Left hindlimb (tissue), 1 donor: Measurements from ENCODE around the gene PRIM2.
"Not testable (repeated sequence)": the region's sequence is repeated elsewhere in the genome, so short reads cannot be mapped to it uniquely, and the experiment has no call there.

Experiments
- DNase-seq: peaks from one replicate; pipeline ENCODE4 v3.0.0-alpha.2; 2018

PRIM2 gene

DNA sequence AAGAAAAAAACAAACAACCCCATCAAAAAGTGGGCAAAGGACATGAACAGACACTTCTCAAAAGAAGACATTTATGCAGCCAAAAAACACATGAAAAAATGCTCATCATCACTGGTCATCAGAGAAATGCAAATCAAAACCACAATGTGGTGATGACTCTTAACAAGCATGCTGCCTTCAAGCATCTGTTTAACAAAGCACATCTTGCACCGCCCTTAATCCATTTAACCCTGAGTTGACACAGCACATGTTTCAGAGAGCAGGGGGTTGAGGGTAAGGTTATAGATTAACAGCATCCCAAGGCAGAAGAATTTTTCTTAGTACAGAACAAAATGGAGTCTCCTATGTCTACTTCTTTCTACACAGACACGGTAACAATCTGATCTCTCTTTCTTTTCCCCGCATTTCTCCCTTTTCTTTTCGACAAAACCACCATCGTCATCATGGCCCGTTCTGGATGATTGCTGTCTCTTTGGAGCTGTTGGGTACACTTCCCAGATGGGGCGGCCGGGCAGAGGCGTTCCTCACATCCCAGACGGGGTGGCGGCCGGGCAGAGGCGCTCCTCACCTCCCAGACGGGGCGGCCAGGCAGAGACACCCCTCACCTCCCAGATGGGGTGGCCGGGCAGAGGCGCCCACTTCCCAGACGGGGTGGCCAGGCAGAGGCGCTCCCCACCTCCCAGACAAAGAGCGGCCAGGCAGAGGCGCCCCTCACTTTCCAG is 7.2 kb upstream of the PRIM2 start:
- not testable (repeated sequence) for DNase-seq

GRCh38 chr6:57310817-57311157 is 6.6 kb upstream of the PRIM2 start:
- DNase-seq, result no peak

- DNase-seq, result not testable (repeated sequence)
Observed at GRCh38 chr6:57311300-57312003, 6.0 kb upstream of the PRIM2 start.

DNA sequence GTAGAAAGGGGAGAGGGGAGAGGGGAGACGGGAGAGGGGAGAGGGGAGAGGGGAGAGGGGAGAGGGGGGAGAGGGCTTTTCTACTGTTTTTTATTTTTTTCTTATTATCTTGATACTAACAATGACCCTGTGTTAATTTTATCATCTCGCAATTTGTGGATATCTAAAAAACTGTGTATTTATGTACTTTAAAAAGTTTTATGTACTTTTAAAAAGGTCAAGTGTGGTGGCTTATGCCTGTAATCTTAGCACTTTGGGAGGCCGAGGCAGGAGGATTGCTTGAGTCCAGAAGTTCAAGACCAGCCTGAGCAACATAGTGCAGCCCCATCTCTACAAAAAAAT is 5.5 kb upstream of the PRIM2 start:
- DNase-seq, result no peak

GRCh38 chr6:57313009-57313408 is 4.4 kb upstream of the PRIM2 start:
- DNase-seq, result no peak

DNA sequence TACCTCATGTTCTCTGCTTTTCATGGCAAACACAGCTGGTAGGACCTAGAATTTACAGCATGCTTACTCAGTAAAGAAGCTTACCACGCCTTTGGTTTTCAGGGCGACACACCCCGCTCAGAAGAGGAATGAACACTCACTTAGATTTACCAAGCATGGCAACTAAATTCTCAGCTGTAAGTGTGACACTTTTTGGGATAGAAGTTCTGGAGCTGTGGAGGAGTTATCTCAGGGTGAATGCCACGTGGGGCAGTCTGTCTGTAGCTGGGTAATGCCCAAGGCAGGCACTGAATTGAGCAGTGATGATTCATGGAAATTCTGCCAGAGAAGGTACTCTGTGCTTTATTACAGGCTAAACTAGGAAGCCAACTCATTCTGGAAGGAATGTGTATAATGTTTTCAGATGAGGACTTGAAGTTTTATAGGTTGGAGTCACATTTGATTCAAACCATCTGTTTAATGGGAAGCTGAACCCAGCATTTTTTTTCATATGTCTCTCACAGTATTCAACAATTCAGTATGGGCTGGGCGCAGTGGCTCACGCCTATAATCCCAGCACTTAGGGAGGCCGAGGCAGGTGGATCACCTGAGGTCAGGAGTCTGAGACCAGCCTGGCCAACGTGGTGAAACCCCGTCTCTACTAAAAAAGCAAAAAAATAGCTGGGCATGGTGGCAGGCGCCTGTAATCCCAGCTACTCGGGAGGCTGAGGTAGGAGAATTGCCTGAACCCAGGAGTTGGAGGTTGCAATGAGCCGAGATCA is 3.5 kb upstream of the PRIM2 start:
- peak; percentile 62 for DNase-seq

DNA sequence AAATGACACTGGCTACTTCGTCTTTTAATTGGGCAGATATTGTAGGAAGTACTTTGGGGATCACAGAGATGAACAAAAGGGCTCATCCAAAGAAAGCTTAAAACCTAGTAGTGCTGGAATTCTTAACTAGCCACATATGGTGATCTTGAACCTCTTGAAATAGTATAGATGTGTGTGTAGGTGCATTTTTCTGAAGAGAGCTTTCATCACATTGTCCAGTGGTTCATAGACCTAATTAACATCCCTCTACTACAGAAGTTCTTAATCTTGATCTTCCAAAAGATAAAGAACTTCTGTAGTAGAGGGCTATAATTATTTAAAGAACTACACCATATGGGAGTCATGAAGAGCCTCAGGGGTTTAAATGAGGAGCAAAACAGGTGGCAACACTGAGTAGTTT is 2.3 kb upstream of the PRIM2 start:
- no peak for DNase-seq

GRCh38 chr6:57315851-57316250 is 1.6 kb upstream of the PRIM2 start:
- DNase-seq, result no peak

DNA sequence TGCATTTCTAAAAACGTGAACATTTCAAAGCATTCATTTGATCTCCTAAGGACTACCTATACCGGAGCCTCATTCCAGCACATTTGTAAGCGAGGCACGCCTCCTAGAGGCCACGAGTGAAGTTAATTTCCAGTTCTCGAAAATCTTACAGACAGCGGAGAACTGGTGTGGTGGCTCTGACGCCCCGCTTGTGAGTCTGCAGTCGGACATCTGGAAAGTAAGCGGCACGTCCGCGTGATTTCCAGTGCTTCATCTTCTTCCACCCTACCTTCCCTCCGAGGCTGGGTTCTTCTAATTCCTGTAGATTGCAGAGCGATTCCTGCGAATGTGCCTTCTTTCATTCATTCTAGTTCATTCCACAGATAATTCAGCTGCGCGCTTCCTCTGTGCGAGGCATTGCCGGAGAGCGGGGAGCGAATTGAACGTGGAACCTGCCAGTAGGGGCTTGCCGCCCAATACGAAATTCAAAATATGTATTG is 810 bp upstream of the PRIM2 start:
- DNase-seq, result peak; percentile 88

DNA sequence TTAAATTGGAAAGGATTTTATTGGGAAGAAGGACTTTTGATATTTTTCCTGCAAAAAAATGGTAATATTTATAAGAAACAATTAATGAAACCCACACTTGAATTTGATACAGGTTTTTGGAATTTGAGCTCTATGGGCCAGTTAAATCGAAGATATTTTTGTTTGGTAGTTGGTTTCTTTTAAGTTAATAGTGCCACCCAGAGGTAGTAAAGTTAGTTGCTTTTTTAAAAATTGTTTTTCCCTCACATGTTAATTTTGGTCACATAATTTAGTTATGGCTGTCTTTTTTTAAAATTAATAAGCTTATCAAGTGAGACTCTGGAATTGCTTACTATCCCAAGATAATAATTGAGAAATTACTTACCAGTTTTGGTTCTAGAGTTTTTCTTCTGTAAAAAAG is 7.1 kb downstream of the PRIM2 start:
- DNase-seq, result no peak

DNA sequence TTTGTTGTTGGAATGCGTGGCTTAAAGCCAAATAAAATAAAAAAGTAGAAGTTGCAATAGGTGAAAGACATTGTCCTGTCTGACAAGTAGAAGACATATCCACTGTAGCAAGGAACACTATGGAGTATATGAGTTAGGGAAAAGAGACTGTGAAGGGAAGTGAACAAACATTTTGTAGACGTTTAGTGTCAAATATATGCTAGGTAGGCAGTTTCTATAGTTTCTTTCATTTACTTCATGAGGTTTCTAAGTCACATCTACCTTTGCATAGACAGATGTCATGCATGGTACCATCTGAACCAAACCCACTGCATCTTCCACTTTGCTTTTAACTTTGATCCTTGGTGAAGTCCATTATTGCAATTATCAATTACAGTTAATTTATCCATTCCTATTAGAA is 9.9 kb downstream of the PRIM2 start:
- DNase-seq, result no peak

DNA sequence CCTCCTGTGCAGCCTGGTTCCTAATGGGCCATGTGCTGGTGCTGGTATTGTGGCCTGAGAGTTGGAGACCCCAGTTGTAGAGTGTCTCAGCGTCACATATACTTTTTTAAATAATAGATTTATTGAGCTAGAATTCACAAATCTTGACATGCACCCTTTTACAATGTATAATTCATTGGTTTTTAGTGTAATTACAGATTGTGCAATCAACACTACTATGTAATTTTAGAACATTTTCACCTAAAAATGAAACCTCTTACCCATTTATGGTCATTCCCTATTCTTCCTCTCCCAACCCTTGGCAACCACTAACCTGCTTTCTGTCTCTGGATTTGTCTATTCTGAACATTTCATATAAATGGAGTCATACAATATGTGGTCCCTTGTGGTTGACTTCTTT is 10.6 kb downstream of the PRIM2 start:
- DNase-seq, result no peak

DNA sequence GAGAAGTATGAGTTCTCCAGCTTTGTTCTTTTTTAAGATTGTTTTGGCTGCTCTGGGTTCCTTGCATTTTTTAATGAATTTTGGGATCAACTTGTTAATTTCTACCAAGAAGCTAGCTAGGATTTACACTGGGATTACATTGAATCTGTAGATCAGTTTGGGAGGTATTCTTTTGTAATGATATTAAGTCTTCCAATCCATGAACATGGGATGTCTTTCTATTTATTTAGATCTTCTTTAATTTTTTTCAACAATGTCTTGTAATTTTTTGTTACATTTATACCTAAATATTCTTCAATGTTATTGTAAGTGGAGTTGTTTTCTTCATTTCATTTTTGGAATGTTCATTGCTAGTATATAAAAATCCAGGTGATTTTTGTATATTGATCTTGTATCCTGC is 12.5 kb downstream of the PRIM2 start:
- DNase-seq, result no peak

DNA sequence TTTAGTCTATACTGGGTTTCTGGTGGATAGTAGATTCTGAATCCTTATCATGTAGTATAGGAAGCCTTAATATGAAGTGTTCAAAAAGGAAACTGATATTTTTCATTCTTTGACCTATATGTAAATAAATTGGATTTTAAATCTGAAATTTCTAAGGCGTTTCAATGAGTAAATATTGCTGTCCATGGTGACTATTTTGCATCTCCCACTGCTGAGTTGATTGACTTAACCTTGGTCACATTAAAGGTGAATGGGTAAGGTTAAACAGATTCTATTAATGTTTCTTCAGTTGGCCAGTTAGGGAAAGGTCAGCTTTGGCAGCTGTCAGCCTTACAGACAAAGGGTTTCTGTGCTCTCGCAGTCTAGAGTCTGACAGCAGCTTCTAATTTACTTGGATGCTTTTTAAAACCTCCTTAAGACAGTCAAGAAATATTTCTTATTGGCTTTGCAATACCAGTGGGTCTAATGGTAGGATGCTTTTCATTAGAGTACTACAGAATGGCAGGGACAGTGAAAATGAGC is 24.8 kb downstream of the PRIM2 start:
- no peak for DNase-seq

DNA sequence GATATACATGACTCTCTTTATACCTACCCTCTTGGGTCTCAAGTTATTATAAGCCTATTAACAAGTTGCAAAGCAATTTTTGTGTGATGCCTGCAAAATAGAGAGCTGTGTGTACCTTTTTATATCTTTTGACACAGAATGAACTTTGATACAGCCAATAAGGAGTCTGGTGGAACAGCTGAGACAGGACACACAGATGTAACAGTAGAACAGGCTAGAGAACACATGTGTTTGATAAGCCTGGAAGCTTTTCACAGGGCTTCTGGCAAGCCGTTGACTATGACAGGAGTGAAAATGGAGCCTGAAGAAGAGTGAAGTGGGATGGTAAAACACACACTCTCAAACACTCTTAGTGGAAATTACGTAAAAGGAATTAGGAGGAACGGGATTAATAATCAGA is 25.9 kb downstream of the PRIM2 start:
- not testable (repeated sequence) for DNase-seq

GRCh38 chr6:57346715-57347114 is 29.3 kb downstream of the PRIM2 start:
- not testable (repeated sequence) for DNase-seq

- not testable (repeated sequence) for DNase-seq
Observed at GRCh38 chr6:57347597-57347996, 30.2 kb downstream of the PRIM2 start.

DNA sequence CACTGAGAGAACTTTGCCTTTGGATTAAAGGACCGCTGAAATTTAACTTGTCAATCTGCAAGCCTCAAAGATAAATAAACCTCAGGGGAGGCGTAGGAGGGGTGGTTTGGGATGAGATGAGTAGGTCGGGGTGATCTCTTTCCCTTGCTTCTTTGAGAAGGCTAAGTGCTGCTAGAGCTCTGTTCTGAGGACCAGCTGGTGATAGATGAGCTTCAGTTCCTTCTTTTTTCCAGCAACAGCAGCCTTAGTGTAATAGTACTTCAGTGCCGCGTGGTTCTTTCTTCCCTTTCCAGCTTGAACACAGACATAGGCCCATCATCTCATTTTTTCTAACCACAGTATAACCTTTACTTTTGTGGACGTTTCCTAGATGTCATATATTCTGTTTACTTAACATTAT is 33.0 kb downstream of the PRIM2 start:
- not testable (repeated sequence) for DNase-seq

GRCh38 chr6:57352596-57352995 is 35.2 kb downstream of the PRIM2 start:
- not testable (repeated sequence) for DNase-seq

DNA sequence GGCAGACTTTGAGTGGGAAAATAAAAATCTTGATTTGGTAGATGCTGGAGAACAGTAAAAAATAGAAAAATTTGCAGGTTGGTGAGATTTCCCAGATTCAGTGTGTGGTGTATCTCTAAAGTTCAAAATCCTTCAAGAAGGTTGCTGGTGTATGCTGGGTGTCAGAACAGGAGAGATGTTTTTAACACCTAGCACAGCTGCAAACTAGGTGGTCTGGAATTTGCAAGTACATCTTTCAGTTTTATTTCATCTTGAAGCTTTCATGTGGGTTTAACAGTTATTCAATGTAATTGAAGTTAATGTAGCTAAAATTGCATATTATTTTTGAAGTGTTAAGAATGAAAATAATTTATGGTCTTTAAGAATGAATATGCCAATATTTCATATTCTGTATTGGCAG is 40.9 kb downstream of the PRIM2 start:
- not testable (repeated sequence) for DNase-seq

DNA sequence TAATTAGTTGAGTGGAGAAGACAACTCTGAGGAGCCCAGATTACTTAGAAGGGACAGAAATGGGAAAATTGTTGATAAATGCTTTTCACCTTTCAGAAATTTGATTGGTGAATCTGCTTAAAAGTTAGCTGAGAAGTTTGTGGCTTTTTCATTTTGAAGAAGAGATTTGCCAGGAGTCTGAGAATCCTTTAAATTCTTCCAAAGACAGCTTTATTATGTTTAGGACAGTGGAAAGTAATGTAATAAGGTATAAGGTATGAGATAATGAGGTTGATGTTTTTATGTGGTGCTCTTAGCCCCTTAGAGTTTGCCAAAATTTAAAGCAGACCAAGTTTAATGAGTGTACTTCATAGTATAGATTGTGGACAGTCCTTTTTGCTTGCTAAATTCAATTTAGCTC is 42.3 kb downstream of the PRIM2 start:
- DNase-seq, result not testable (repeated sequence)

DNA sequence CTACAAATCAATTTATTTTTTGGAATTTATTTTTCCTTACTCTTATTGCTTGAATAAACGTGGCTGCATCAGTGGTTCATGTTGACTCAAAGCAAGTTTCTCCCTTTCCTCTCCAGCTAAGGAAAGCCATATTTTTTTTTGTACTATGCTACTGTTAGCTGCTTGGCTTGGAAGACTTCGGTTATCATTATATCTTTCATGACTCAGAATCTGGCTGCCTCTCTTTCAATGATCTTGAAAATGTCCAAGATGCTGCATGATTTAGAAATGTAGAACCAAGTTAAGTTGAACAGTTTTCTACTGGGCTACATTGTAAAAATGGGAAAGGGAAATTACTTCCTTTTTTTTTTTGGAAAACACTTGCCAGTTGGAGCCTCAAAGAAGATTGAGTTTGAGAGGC is 44.9 kb downstream of the PRIM2 start:
- not testable (repeated sequence) for DNase-seq

GRCh38 chr6:57365076-57365583 is 47.7 kb downstream of the PRIM2 start:
- DNase-seq, result not testable (repeated sequence)
